Skeletal muscle cell (primary cell): ENCODE data around the gene DBI.
A peak's percentile ranks its signal among the peaks of the same experiment; 100 is the strongest.
"Not testable (repeated sequence)": the region's sequence is repeated elsewhere in the genome, so short reads cannot be mapped to it uniquely, and the experiment has no call there.

Experiments used
- DNase-seq: peaks from one replicate; pipeline ENCODE4 v3.0.0-alpha.2; 2010; ENCODE audit warnings: low read depth
- H3K4me3 ChIP-seq: 2 replicates; pipeline ENCODE4 v1.5.1; 2011; ENCODE audit warnings: low read depth, mild to moderate bottlenecking, control low read depth, low read length, moderate library complexity

Gene DBI

GRCh38 chr2:119360423-119360966, 6.3 kb upstream of the DBI start:
- no peak overlapping the region for H3K4me3 ChIP-seq
- no peak for DNase-seq

- no peak overlapping the region for H3K4me3 ChIP-seq
- no peak for DNase-seq
Measured at GRCh38 chr2:119364798-119365197, 2.0 kb upstream of the DBI start.

GRCh38 chr2:119365436-119365835, 1.3 kb upstream of the DBI start:
- no peak for DNase-seq
- H3K4me3 ChIP-seq: peak overlapping the region; percentile 91

GRCh38 chr2:119366161-119366648, 572 bp upstream of the DBI start:
- peak overlapping the region; percentile 91 for H3K4me3 ChIP-seq
- no peak for DNase-seq

GRCh38 chr2:119367472-119368099, 809 bp downstream of the DBI start:
- DNase-seq: no peak
- H3K4me3 ChIP-seq: peak overlapping the region; percentile 91

GRCh38 chr2:119369845-119370244, 3.1 kb downstream of the DBI start:
- H3K4me3 ChIP-seq: no peak overlapping the region
- no peak for DNase-seq

GRCh38 chr2:119371111-119371510, 4.3 kb downstream of the DBI start:
- no peak overlapping the region for H3K4me3 ChIP-seq
- DNase-seq: no peak

- no peak for DNase-seq
- H3K4me3 ChIP-seq: no peak overlapping the region
Measured at GRCh38 chr2:119372778-119373568, 6.2 kb downstream of the DBI start.

- not testable (repeated sequence) for H3K4me3 ChIP-seq, DNase-seq
Measured at GRCh38 chr2:119373907-119374745, 7.3 kb downstream of the DBI start.

GRCh38 chr2:119376406-119376805, 9.6 kb downstream of the DBI start:
- not testable (repeated sequence) for DNase-seq, H3K4me3 ChIP-seq

GRCh38 chr2:119376810-119377209, 10.0 kb downstream of the DBI start:
- no peak overlapping the region for H3K4me3 ChIP-seq
- no peak for DNase-seq

- no peak for DNase-seq
Measured at GRCh38 chr2:119377294-119377992, 10.7 kb downstream of the DBI start.

GRCh38 chr2:119377993-119378345, 11.2 kb downstream of the DBI start:
- no peak for DNase-seq
- H3K4me3 ChIP-seq: no peak overlapping the region

More at GRCh38 chr2:119377294-119377992, 10.7 kb downstream of the DBI start:
- H3K4me3 ChIP-seq: no peak overlapping the region

GRCh38 chr2:119378566-119378965, 11.8 kb downstream of the DBI start:
- no peak overlapping the region for H3K4me3 ChIP-seq

GRCh38 chr2:119383410-119384140, 16.8 kb downstream of the DBI start:
- no peak overlapping the region for H3K4me3 ChIP-seq
- no peak for DNase-seq

More at GRCh38 chr2:119378566-119378965, 11.8 kb downstream of the DBI start:
- no peak for DNase-seq

GRCh38 chr2:119384971-119385370, 18.2 kb downstream of the DBI start:
- DNase-seq: no peak
- no peak overlapping the region for H3K4me3 ChIP-seq

- H3K4me3 ChIP-seq: no peak overlapping the region
- no peak for DNase-seq
Measured at GRCh38 chr2:119385466-119385865, 18.7 kb downstream of the DBI start.

GRCh38 chr2:119387381-119388129, 20.8 kb downstream of the DBI start:
- peak; percentile 80 for DNase-seq
- H3K4me3 ChIP-seq: no peak overlapping the region
